ENCODE measurements around the gene CAPN9. TPM values are rescaled to one million over a fixed set of nuclear protein-coding genes. Genes with fewer than 3 reads are reported as not detected.
"Not testable (repeated sequence)": the region's sequence is repeated elsewhere in the genome, so short reads cannot be mapped to it uniquely, and the experiment has no call there.

Gene CAPN9
- total RNA-seq, 1 donor from 2014 or later = not detected

DNA sequence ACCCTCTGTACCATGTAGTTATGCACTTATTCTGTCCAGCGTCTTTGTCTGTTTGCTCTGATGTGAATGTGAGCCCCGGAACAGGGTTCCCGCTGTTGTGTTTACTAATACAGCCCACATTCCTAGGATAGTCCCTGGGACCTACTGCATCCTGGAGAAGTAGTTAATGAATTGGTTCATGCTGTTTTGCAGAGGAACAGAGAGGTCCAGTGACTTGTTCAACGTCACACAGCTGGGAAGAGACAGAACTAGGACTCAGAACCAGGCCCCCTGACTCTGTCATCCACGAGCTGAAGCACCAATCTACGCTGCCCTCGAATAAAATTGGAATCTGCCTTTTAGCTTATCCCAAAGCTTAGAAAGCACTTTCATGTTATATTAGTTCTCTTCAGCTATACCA lies 34.0 kb upstream of the CAPN9 start:
- no peak for TF ChIP-seq CTCF (IDR thresholded peaks at IDR 0.05)
- DNase-seq (ENCODE audit: low spot score) = no peak
- Mint-ChIP-seq H3K9me3 (ENCODE audit: low read depth) (peaks cover 4% of the 10 kb centered on the region), H3K4me3 (ENCODE audit: unreplicated experiment) (peak overlapping the region; percentile 68), H3K4me1 (ENCODE audit: low read depth) (peaks cover 57% of the 10 kb centered on the region), H3K36me3 (ENCODE audit: low read depth) (peaks cover 15% of the 10 kb centered on the region), H3K27me3 (ENCODE audit: low read depth) (peaks cover 7% of the 10 kb centered on the region), H3K27ac (ENCODE audit: unreplicated experiment) (no peak overlapping the region)

GRCh38 chr1:230713547-230713914 lies 33.7 kb upstream of the CAPN9 start:
- Mint-ChIP-seq H3K4me3 (ENCODE audit: unreplicated experiment) (peak overlapping the region; percentile 68), H3K9me3 (ENCODE audit: low read depth) (peaks cover 4% of the 10 kb centered on the region), H3K27ac (ENCODE audit: unreplicated experiment) (peak overlapping the region; percentile 88), H3K4me1 (ENCODE audit: low read depth) (peaks cover 55% of the 10 kb centered on the region), H3K36me3 (ENCODE audit: low read depth) (peaks cover 11% of the 10 kb centered on the region), H3K27me3 (ENCODE audit: low read depth) (peaks cover 4% of the 10 kb centered on the region)
- DNase-seq (ENCODE audit: low spot score) = no peak
- TF ChIP-seq CTCF (IDR thresholded peaks at IDR 0.05) = no peak

DNA sequence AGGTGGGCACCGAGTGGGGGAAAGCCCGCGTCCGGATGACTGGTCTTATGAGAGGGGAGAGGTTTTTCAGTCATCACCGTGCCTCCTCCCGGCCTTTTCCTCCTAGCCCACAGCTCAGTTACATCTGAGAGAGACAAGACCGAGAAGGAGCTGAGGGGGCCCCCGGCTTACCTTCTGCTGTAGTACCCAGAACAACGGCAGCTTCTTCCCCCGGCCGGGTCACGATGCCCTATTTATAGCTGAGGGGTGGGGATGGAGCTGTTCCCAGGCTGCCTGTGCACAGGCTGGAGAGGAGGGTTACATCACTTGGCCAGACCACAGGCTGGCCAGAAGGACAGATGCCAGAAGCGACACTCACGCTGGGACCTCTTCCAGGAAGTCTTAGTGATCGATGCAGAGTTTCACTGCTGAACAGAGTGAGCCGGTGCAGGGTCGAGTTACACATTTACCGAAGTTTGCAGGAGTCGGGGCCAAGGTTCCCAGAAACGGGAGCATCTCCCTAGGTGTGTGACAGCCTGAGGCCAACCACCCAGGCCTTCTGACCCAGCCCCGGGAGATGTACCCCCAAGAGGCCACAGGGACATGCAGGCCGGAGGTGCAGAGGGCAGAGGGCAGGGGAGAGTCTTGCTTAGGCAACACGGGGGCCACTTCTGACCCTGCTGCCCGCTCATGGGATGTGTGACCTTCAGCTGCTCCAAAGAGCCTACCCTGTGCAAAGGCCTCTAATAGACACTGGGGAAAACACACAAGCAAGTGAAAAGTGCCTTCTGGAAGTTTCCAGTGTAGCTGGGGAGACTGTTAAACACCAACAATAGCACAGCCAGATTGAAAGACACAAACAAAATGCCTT lies 33.0 kb upstream of the CAPN9 start, which contains the start of gene AGT:
AGT (minus strand) TSS at position 208 of the 850 bp plus-strand sequence. CDS start 3,299 bp downstream, outside the sequence.
- Mint-ChIP-seq H3K4me1 (ENCODE audit: low read depth) (peaks cover 49% of the 10 kb centered on the region), H3K4me3 (ENCODE audit: unreplicated experiment) (peak within 1 kb of the TSS; percentile 68), H3K27ac (ENCODE audit: unreplicated experiment) (peak within 1 kb of the TSS; percentile 88), H3K9me3 (ENCODE audit: low read depth) (peaks cover 4% of the 10 kb centered on the region), H3K36me3 (ENCODE audit: low read depth) (peaks cover 5% of the 10 kb centered on the region), H3K27me3 (ENCODE audit: low read depth) (no peaks in the 10 kb centered on the region)
- DNase-seq (ENCODE audit: low spot score) = no peak
- no peak for TF ChIP-seq CTCF (IDR thresholded peaks at IDR 0.05)

- no peaks in the 10 kb centered on the region for H3K27me3 Mint-ChIP-seq (ENCODE audit: low read depth)
- peak; percentile 39 for TF ChIP-seq CTCF (IDR thresholded peaks at IDR 0.05)
- H3K9me3 Mint-ChIP-seq (ENCODE audit: low read depth) = peaks cover 4% of the 10 kb centered on the region
- peaks cover 4% of the 10 kb centered on the region for H3K36me3 Mint-ChIP-seq (ENCODE audit: low read depth)
- peaks cover 49% of the 10 kb centered on the region for H3K4me1 Mint-ChIP-seq (ENCODE audit: low read depth)
- H3K4me3 Mint-ChIP-seq (ENCODE audit: unreplicated experiment) = no peak overlapping the region
- no peak for DNase-seq (ENCODE audit: low spot score)
- no peak overlapping the region for H3K27ac Mint-ChIP-seq (ENCODE audit: unreplicated experiment)
These were observed 31.7 kb upstream of the CAPN9 start for GRCh38 chr1:230715510-230715909.

GRCh38 chr1:230716453-230716852 lies 30.7 kb upstream of the CAPN9 start:
- peaks cover 41% of the 10 kb centered on the region for H3K4me1 Mint-ChIP-seq (ENCODE audit: low read depth)
- H3K4me3 Mint-ChIP-seq (ENCODE audit: unreplicated experiment); H3K27ac Mint-ChIP-seq (ENCODE audit: unreplicated experiment); DNase-seq (ENCODE audit: low spot score); H3K36me3 Mint-ChIP-seq (ENCODE audit: low read depth); H3K27me3 Mint-ChIP-seq (ENCODE audit: low read depth); H3K9me3 Mint-ChIP-seq (ENCODE audit: low read depth): not testable (repeated sequence)
